ENCODE results near the gene LRRC74B.
"Not testable (repeated sequence)": the region's sequence is repeated elsewhere in the genome, so short reads cannot be mapped to it uniquely, and the experiment has no call there.

The LRRC74B gene
- 0 reads per million in 2 donors for total RNA-seq

DNA sequence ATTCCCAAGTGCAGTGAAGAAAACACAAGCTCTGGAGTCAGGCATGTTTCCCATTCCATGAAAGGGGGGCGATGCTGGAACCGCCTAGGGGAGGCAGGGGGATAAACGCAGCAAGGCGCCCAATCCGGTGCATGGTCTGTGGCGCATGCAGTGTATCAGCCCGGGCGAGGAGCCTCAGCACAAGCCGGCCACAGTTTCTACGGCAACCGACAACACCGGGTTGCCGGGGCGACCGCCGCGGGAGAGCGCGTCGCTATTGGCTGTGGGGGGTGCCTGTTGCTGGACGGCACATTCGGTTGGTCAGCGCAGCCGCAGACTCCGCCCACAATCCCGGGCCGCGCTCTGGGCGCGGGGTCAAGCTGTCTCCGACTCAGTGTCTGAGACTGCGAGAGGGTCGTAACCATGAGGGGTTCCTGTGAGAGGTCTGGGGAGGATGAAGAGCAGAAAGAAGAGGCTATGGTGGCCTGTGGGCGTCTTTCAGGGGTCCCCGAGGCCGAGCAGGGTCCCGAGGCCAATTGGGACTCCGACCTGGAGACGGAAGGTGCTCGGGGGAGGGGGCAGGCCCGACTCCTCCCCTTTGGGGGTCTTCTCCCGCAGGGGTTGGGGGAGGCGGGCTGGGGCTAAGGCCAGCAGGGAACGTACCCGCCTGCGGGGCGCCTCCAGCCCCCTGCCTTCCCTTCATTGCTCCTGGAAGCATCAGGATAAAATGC, at the start of gene LRRC74B:
Gene LRRC74B, plus strand, starts transcription at position 362 of the 710 bp plus-strand sequence. Its CDS starts 41 bp downstream, at position 403.
- DNase-seq: peak; percentile 29

GRCh38 chr22:20996031-20996410, 49.7 kb upstream of the LRRC74B start:
- DNase-seq: no peak

GRCh38 chr22:20996598-20997535, 48.9 kb upstream of the LRRC74B start:
- DNase-seq: no peak

GRCh38 chr22:20997536-20998257, 48.0 kb upstream of the LRRC74B start:
- DNase-seq: no peak

DNA sequence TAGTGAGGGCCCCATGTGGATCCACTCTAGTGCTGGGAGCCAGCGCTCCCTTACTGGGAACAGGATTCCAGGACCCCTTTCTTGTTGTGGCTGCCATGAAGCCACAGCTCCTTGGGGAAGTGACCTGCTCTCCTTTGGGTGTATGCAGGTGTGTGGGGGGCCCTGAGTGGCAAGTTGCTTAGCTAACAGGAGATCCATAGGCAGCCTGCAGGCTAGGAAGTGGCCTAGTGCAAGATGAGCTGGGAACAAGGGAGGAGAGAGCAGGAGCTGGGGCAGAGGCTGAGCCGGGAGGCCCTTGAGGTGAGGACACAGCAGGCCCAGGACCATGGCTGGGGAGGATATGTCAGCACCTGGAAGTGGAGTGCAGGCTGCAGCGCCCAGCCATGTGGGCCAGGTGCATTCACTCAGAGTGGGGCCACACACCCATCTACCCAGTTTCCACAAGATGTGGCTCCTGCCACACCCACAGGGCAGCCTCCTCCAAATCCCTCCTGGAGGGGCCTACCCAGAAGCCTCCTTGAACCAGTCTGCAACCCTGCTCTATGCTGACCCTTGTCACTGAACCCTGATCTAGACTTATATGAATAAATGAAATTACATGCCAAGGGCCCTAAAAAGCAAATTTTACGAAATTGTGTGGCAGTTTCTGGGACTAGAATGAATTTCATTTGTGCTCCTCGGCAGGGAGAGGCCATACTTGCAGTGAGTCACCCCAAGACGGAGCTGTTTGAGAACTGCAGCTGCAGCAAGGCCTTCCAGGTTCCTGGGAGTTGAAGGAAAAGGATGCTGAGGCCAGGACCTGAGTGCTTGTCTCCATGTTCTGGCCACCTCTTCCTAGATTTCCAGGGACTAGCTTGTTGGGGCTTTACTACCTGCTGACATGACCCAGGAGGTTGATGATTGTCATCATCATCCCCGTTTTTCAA, 47.1 kb upstream of the LRRC74B start:
- no peak for DNase-seq

DNA sequence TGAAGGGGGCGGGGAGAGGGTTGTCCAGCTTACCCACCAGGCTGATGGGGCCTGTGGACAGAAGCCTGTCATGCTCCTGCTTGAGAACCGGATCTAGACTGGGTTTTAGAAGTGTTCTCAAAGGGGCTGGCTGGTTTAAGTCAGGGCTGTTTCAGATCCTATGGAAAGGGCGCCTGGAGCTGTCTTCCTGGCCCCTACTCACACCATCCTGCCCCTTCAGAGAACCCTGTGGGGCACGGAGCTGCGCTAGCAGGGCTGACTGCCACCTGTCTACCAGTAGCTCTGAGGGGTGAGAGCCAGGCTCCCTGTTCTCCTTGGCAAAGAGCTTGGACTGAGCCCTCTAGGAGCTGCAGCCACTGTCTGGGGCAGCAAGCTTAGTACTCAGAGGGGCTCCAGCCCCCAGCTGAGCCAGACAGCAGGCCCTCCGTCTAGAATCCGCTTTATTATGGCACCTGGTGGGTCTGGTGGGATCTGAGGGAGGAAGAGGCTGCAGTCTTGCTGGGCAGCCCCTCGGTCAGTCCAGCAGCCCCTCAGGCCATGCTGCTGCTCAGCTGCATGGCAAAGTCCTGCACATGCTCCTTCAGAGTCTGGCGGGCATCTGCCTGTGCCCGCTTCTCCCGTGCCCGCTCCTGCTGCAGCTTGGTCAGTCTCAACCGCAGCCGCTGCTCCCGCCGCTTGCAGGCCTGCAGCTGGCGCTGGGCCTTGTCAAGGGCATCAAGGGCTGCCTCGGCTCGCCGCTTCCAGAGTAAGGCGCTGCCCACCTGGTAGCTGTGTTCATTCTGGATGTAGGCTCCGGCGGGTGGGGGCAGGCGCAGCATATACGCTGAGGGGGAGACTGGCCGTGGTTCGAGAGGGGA, 46.2 kb upstream of the LRRC74B start:
- no peak for DNase-seq

- no peak for DNase-seq
Measured at GRCh38 chr22:21000207-21000986, 45.3 kb upstream of the LRRC74B start.

DNA sequence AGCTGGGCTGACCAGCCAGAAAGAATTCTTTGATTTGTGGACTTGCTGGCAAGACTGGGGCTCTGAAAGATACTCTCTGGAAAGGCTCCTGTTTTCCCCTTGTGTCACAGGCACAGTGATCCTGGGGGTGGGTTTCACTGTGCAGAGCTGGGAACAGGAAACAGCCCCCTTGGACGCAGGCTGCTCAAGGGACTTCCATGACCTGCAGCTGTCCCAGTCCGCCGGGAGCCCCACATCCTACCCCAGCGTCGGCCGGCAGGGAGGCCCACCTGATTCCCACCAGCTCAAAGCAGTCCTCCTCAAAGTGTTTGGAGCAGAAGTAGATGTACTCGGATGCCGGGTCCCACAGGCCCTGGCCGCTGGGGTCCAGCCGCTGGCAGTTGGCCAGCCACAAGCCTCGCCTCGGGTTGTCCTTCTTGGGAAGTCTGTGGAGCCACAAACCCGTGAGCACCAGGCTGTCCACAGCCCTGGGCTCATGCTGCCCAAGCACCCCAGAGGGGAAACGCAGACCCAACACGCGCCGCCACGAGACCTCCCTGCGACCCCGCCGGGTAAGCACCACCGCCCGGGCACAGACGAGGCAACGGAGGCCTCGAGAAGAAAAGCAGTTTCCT, 44.7 kb upstream of the LRRC74B start:
- DNase-seq: no peak

DNA sequence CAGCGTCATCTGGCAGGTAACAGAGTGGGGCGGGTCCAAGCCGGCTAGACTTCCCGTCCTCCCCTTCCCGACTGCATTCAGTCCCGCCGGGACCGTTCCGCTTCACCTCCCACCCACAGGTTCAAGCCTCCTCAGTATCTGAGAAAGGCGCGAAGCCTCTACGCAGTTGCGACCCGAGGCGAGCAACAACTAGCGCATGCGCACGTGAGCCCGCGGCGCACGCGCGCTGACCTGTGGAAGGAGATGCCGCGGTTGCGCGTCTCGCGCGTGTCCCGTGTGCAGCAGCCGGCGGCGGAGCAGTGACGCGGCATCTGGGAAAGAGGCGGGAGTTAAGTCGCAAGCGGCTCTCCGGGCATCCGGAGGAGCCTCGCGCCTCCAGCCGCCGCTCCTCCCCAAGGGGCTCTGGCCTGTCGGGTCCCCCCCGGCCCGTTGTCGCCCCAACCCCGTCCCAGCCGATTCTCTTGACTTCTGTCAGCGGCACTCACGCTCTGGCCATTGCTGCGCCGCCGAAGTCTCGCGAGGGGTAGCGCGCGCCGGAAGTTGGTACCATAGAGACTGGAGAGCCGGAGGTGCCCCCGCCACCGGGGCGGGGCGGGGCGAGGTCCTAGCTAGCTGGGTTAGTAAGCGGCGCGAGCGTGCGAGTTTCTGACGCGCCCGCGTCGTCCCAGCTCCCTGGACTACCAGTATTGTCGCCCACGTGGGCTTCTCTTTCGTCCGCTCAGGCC, 44.0 kb upstream of the LRRC74B start, which contains the start of gene THAP7:
Gene THAP7, minus strand, starts transcription at position 518 of the 725 bp plus-strand sequence. Its CDS starts 207 bp downstream, at position 311.
- peak; percentile 95 for DNase-seq

- no peak for DNase-seq
Measured at GRCh38 chr22:21003782-21004181, 42.0 kb upstream of the LRRC74B start.

GRCh38 chr22:21009208-21009607, 36.5 kb upstream of the LRRC74B start:
- DNase-seq: not testable (repeated sequence)

DNA sequence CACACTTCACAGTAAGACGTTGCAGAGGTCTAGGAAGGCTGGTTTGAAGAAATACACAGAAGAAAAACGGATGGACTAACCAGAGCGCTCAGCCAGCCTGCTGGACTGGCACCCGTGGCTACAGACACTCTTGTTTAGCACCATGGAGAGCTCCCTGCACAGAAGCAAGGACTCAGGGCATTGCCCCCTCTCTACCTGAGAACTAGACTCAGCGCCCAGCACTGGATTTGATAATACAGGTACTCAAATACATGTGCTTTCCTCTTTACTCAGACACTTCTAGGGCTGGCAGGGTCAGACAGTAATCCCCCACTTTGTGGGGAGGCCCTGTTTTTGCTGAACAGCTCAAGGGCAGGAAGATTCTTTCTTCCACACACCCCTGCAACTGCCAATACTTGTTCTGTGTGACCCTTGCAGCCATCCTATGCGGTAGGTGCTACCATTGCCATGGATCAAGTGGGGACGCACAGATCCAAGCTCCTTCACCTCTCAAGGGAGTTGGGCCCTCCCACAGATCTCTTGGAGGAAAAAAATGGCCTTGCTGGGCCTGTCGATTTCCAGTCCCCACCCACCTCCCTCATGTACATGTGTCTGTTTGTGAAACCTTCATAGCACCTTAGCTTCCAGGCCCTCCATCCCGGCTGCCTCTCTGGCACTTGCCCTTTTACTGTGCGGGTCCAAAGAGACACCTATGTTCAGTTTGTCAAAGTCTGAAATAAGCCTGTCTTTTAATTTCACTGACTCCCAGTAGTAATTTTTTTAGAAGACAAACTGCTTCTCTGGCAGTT, 35.9 kb upstream of the LRRC74B start:
- DNase-seq: no peak

- no peak for DNase-seq
Measured at GRCh38 chr22:21010426-21011113, 35.2 kb upstream of the LRRC74B start.

DNA sequence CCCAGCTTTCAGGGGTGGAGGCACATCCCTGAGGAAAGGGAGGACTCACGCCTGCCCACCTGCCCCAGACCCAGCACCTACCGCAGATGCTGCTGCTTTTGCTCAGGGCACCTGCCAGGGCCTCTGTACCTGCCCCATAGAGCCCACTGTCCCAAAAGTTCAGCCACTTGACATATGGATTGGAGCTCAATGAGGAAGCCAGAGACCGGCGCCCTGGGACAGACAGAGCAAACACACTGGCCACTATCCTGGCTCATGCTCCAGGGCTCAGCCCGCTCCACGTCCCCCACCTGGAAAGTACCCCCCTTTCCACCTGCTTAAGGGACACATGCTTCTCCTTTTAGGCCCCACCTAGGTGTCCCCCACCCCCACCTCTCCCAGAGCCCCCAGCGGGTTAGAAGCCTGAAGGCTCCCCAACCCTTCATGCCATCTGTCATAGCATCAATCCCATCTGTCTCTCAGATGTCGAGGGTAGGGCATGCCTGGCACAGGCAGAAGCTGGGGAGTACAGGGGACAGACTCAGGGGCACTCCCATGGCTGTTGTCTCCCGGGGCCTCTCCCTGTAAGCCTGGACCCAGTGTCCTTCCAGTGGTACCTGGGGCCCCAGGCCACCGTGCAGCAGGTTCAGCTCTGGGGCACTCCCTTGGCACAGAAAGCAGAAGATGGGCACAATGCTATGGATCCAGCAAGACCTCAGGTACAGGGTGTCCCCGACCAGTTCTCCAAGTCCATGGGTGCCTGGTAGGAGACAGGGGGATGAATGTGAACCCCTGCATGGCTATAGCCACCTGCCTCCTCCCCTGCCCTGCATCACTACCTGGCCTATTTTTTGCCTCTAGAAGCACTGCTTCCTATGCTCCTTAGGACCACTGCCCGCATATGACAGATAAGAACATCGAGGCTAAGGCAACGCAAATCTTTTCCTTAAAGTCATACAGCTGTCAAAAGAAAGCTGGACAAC, 33.0 kb upstream of the LRRC74B start:
- DNase-seq: no peak

DNA sequence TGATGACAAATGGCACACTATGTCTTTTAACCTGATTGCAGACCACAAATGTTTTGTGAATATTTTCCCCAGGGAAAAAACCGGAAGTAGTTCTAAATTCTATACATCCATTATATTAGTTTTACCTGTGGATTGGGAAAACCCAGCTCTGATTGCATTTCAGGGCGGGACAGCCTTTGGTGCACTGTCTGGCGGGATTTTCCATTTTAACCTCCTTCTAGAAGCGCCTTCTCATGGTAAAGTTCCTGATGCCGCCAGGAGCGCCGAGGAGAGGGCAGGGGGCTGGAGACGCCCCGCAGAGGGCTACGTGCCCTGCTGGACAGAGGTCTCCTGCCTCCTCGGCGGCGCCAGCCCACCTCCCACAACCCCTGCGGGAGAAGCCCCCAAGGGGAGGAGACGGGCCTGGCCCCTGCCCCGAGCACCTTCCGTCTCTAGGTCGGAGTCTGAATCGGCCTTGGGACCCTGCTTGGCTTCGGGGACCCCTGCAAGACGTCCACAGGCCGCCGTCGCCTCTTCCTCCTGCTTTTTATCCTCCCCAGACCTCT, 32.0 kb upstream of the LRRC74B start:
- no peak for DNase-seq

DNA sequence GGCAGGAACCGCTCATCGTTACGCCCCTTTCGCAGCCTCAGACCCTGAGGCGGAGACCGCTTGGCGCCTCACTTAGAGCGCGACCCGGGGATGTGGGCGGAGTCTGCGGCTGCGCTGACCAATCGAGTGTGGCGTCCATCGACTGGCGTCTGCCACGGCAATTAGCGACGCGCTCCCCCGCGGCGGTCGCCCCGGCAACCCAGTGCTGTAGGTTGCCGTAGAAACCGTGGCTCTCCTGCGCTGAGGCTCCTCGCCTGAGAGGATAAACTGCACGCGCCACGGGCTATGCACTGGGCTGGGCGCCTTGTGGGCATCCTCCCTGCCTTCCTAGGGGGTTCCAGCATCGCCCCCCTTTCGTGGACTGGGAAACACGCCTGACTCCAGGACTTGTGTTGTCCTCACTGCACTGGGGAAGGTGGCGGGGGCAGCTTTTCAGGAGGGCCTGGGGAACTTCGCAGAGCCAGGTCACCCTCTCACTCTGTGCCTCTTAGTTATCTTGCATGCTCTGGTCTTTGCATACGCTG, 31.5 kb upstream of the LRRC74B start:
- peak; percentile 76 for DNase-seq

Data from T-helper 9 cell (primary cell).